NCI-H1417 treated with DMSO at 0.1 percent for 48 hours (cell line): ENCODE data around the gene FRG2C.
"Not testable (repeated sequence)": the region's sequence is repeated elsewhere in the genome, so short reads cannot be mapped to it uniquely, and the experiment has no call there.

ENCODE experiments used
- DNase-seq: peaks from one replicate; lab custom pipeline; 2025; lab: John Stamatoyannopoulos, UW

Gene FRG2C

DNA sequence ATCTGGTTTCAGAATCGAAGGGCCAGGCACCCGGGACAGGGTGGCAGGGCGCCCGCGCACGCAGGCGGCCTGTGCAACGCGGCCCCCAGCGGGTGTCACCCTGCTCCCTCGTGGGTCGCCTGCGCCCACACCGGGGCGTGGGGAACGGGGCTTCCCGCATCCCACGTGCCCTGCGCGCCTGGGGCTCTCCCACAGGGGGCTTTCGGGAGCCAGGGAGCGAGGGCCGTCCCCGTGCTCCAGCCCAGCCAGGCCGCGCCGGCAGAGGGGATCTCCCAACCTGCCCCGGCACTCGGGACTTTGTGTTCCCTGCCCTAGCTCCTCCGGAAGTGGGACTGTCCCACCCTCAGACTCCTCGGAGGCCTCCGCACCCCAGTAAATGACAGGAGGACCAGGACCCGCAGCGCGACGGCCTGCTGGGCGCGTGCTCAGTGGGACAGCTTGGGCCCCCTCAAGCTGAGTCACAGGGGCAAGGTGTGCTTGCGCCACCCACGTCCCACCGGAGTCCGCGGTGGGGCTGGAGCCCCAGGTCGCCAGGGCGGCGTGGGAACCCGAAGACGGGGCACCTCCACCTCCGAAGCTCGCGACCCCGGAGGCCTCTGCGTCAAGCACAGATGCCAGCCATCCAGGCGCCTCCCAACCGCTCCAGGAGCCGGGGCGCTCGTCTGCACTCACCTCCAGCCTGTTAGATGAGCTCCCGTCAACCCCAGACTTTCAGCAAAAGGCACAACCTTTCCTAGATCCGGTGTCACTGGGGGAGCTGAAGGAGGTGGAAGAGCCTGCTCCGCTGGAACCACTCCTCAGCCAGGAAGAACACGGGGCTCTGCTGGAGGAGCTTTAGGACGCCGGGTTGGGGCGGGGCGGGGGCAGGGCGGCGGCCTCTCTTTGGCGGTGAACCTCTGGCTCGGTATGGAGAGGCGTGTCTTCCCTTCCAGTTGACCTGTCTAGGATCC lies 5.5 kb downstream of the FRG2C start:
- not testable (repeated sequence) for DNase-seq

DNA sequence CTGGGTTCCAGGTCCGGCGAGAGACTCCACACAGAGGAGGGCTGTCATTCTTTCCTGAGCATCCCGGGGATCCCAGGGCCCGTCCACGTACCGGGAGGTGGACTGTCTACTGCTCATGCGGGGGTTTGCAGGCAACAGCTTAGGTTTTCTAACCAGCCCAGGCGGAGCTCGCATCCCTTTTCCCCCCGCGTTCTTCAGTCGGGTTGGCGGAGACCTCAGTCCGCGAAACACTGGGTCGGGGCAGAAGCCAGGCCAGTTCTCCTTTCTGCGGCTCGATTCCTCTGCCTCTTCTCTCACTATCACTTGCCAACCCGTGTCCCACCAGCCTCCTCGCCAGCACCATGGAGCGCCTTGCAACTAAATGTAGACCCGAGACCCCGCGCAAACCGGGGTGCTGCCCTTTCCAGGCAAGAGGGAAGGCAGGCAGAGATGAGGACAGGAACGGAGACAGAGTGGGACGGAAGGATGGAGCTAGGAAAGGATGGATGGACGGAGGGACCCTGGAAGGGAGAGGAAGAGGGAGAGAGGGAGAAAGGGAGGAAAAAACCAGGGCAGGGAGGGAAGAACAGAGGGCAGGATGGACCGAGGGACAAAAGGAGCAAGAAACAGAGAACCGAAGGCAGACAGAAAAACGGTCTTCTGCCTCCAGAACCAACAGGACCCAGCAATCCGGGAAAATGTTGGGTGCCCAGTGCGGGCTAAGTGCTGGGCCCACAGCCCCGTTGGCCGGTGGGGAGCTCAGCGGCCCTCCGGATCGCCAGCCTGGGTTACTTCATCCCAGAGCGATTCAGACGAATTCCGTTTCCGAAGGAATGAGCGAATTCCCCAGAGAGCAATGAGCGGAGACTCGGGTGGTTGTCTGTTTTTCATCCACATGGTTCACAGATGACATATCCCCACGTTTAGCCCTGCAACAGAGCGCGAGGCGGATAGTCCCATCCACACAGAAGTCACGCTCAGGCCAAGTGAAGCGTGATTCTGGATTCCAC lies 6.5 kb downstream of the FRG2C start:
- not testable (repeated sequence) for DNase-seq

DNA sequence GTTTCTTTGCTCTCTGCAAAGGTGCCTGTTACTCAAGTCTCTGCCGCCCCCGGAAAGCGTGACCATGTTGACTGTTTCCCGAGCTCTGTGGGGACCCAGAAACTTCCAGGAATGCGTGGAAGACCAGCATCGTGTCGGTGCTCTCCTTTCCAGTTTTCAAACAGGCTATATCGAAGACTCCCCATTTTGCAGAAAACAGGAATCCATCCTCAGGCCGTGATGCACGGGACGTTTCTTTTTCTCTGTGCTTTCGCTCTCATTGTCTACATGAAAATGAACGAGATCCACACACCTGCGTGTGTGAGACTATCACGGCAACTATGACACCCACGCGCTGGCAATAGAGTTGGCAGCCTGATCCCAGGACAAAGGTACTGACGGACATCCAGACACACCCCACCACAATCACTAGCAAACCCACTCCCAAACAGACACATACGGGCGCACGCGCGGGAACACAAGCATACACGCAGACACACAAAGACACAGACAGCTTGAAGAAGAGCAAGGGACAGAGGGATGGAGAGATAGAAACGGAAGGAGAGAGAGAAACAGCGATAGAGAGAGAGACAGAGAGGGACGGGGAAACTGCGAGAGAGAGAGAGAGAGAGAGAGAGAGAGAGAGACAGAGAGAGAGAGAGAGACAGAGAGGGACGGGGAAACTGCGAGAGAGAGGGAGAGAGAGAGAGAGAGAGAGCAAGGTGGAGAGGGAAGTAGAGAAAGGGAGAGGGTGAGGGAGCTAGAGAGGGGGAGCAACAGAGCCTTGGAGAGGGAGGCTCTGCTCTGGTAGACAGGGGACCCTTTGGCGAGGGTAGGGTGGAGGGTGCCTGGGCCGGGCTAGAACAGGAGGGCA lies 7.4 kb downstream of the FRG2C start:
- DNase-seq: not testable (repeated sequence)

DNA sequence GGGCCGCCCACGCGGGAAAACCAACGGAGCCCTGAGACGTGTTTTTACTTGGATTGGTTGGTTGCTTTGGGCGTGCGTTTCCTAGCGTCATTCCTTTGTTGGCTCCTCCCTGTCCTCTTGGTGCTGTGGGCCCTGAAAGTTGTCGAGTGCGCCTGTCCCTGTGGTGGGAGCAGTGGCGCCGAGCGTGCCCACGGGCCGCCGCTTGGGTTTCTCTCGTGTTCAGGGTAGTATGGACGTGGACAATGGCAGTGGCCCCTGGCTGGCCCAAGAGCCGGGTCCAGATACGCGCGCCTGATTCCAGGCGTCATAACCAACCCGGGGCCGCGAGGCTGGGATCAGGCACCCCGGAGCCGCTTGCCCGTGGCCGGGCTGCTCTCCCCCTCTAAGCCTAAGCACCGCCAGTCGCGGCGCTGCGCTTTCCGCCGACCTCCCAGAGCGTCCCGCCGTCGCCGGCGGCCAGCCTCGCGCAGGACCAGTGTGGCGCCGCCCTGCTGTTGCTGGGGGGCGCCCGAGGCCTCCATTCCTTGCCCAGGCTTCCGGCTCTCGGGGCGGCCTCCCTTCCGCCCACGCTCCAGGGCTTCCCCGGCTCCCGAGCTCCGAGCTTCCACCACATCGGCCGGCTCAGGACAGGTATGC lies 8.1 kb downstream of the FRG2C start:
- DNase-seq: not testable (repeated sequence)

DNA sequence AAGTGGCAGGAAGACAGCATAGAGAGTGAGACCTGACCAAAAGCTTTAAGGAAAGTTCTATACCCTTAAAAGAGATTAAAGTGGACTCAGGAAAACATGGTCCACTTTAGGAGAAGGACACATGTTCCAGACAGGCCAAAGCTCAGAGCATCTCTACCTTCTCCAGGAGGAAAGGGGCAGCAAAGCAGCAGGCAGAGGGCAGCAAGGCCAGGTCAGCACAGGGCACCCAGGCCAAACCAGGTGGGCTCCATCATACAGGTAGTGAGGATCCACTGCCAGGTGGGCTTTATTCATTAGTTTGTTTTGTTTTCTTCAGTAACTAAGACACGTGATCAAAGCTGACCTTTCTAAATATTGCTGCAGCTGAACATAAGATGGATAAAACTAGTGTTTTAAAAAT lies 19.8 kb downstream of the FRG2C start:
- not testable (repeated sequence) for DNase-seq

DNA sequence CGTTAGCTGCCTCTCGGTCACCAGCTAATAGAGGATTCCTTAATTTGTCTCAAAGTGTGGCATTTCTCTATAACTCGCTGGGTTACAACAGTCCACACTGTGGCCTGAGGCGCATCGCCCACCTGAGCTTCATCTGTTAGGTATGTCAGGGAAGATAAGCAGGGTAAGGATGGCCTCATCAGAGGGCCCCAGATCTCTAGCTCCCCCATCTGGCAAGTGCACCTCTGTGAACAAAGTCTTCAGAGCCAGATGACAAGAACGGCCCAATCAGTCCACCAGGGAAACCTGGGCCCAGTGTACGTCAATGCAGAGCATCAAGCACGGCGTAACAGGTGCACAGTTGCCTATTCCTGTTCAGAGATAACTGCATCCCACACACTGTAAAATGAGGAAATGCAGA lies 23.2 kb downstream of the FRG2C start:
- no peak for DNase-seq

DNA sequence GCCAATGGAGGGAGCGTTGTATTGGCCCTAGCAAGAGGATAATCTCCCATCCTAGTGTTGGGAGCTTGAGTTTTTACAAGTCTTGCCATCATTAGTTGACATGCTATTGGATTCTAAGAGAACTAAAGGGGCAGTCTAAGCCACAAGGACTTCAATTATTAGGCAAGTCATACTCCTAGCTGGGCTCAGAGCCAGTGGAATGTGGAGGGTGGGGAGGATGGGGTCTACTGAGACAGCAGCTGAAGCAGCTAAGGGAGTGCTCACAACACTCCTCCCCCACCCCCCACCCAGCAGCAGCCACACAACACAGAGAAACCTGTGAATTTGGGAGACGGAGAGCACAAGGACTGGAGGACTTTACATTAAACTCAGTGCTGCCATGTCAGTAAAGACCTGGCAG lies 27.9 kb downstream of the FRG2C start:
- DNase-seq: no peak
